HG02885 (cell line): ENCODE results near the gene RIMS4.
"Not testable (repeated sequence)": the region's sequence is repeated elsewhere in the genome, so short reads cannot be mapped to it uniquely, and the experiment has no call there.

Experiments used
- ATAC-seq: cut with Tn5 transposase; IDR thresholded peaks from one replicate; pipeline ENCODE4 v1.9.1; 2021; ENCODE audit warnings: mild to moderate bottlenecking; ENCODE audit not compliant: unreplicated experiment, poor library complexity

The RIMS4 gene

GRCh38 chr20:44832724-44833123 lies 22.4 kb upstream of the RIMS4 start:
- ATAC-seq: no peak

DNA sequence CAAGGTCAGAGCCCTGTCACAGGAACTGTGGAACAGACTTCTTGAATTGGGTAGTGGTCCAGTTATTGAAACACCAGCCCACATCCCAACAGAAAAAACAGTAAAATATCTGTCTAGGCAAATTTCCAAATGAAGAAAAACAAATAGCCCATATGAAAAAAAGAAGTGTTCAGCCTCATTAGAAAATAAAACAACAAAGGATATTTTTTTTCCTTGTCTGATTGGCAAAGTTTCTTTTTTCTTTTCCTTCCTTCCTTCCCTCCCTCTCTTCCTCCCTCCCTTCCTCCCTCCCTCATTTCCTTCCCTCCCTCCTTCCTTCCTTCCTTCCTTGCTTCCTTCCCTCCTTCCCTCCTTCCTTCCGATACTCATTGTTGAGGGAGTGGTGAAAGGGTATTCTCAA lies 20.6 kb upstream of the RIMS4 start:
- no peak for ATAC-seq

DNA sequence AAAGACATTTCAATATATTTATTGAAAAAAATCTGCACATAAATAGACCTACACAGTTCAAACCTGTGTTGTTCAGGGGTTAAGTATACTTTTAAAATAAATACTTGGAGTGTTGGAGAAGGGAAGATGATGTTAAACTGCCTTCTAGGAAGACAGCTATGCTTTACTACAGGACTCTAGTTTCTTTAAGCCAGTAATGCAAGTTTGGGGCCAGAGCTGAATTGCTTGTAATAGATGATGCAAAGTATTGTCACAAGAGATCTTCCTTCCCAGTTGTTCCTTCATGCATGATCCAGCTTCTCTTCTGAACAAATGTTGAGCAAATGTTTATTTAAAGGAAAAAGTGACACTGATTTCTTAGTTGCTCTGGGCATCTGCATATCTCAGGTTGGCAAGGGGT lies 20.2 kb upstream of the RIMS4 start:
- no peak for ATAC-seq

DNA sequence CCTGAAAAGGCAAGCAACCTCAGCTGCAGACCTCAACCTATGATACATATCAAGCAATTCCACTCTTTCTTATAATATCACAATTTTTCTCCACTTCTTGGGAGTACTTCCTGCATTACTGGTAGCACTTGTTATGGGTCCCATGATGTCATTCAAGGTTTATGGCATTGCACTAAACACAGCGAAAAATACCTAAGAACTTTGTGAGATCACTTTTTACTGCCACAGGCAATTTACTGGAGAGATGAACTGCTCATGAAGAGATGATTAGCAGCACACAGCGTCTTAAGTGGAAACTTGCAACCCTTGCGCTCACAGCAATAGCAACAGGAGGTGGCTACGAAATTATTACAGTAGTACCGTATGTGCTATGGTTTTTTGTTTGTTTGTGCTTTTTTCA lies 19.3 kb upstream of the RIMS4 start:
- no peak for ATAC-seq

DNA sequence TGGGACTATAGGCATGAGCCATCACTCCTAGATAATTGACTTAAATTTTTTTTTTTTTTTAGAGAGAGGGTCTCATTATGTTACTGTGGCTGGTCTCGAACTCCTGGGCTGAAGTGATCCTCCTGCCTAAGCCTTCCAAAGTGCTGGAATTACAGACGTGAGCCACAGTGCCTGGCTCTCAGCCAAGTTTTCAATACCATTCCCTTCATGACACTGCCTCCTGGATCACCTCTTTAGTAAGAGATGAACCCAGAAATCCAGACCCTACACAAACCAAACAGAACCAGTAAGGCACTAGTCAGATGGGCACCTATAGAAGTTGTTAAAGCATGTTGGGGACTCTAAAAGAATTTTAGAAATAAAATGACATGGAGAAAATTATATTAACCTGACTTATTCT lies 18.3 kb upstream of the RIMS4 start:
- ATAC-seq: no peak

- ATAC-seq: no peak
Observed at GRCh38 chr20:44827401-44827800, 17.1 kb upstream of the RIMS4 start.

GRCh38 chr20:44821576-44821975 lies 11.2 kb upstream of the RIMS4 start:
- ATAC-seq: not testable (repeated sequence)

DNA sequence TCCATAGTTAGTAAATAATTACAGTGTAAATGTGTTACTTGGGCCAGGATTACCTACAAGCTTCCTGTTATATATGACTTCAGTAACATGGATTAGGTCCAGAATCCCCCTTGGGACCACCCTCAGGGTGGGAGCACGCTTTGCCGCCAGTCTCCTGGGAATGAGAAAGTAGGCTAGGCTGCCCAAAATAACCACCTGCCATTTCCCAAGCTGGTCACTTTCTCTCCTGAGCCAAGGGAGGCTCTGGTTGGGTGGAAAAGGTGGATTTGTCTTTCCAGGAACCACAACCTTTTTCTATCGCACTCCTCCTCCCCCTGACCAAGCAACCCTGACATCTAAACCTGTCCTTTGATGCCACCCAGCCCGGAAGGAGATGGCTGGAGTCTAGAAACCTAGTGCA lies 9.6 kb upstream of the RIMS4 start:
- no peak for ATAC-seq

- no peak for ATAC-seq
Observed at GRCh38 chr20:44817143-44817910, 7.0 kb upstream of the RIMS4 start.

GRCh38 chr20:44814937-44815336 lies 4.6 kb upstream of the RIMS4 start:
- no peak for ATAC-seq

- ATAC-seq: no peak
Observed at GRCh38 chr20:44811150-44811685, 872 bp upstream of the RIMS4 start.

DNA sequence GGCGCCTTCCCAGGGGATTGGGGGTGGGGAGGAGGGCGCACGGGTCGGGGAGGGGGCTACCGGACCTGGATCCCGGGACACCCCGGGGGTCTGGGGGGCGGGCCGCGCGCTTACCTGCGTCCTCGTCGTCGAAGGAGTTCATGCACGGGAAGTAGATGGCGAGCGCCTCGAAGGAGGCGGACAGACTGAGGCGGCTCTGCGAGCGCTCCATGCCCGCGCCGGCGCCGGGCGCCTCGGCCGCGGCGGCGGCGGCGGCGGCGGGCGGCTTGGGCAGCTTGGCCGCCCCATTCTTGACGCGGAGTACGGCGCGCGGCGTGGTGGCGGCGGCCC lies 320 bp downstream of the RIMS4 start:
- no peak for ATAC-seq

DNA sequence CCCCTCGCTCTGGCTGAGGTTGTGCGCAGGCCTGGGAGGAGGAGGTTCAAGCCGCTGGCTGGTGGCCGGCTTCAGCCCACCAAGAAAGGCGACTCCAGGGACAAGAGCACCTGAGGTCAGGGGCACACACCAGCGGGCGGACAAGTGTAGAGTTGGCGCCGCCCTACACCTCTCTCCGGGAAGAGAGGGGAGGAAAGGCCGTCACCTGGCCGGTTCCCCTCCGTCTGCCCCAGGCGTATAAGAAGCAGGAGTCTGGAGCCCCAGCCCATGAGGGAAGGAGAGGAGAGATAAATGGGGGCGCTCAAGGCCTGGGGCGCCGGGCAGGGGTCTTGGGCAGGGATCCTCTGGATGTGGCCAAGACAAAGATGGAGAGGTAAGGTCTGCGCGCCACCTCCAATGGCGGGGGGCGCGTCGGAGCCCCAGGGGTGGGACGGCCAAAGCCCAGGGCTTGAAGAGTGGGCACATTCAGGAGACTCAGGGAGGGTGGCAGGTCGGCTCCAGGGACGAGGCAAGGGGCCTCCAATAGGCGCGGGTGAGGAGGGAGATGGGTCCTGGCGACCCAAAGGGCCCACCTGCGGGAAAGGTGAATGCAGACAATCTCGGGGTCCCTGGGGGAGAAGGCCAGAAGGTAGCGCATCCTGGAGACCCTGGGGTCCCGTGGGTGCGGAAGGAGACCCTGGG lies 826 bp downstream of the RIMS4 start:
- no peak for ATAC-seq

DNA sequence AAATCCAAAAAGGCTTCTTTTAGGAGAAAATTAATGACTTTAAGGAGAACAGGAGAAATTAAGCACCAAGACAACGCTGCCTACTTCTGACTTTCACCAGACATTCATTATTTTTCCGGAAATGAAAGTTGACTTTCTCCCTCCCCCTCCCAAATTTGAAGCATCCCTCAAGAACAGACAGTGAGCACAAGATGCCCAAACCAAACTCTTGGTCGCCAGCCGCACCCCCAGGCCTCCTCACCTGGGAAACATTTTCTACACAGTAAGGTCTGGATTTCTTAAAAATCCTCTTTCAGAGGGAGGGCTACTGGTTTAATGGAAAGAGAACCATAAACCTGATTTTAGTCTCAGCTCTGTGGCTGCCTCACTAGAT lies 2.7 kb downstream of the RIMS4 start:
- ATAC-seq: no peak

- ATAC-seq: no peak
Observed at GRCh38 chr20:44807051-44807683, 3.2 kb downstream of the RIMS4 start.

GRCh38 chr20:44805979-44806620 lies 4.2 kb downstream of the RIMS4 start:
- no peak for ATAC-seq

DNA sequence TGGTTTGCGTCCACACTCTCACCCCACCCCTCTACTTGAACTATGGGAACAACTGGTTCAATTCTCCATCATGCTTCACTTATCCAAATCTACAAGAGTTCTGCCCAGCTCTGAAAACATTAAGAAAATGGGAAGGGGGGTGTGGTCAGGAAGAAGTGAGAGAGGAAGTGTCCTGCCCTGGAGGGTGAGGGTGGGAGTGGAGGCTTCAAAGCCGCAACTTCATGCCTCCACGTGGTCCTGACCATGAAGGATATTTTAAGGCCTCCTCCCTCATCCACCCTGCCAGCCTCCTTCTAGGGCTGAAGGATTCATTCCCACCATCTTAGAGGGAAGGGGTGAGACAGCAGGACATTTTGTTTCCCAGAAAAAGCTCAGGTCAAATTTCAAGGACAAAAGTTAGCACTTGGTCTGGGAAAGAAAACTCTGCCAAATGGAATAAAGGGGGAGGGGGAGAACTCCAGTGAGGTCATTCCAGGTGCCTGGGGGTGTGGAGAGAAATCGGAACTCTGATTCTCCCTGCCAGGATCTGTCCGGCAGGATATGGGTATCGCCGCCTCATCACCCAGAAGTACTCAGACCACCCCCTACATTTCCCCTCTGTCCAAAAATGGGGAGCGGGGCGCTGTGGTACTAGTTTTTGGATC lies 4.9 kb downstream of the RIMS4 start:
- no peak for ATAC-seq

DNA sequence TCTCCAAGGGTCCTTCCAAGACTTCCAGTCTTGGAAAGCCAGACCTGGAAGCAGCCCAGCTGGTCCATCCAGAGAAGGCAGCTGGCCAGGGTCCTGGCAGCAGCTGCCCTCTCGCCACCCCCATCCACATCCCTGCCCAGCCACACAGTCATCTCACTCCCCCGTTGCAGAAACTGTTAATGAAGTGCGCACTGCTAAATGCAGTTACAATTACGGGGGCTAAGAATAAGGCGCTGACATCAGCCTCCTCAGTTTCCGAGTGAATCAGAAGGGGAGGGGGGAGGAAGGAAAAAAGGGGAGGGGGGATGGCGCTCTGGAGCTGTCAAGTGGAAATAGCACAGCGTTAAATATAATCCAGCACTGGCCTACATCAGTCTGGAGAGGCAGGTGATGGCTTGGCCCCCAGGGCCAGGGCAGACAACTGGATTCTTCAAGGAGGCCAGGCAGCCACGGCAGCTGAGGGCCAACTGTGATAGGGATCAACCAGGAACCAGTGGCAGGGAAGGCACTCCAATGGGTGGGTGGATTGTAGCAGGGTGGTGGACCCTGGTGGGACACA lies 6.9 kb downstream of the RIMS4 start:
- ATAC-seq: no peak

DNA sequence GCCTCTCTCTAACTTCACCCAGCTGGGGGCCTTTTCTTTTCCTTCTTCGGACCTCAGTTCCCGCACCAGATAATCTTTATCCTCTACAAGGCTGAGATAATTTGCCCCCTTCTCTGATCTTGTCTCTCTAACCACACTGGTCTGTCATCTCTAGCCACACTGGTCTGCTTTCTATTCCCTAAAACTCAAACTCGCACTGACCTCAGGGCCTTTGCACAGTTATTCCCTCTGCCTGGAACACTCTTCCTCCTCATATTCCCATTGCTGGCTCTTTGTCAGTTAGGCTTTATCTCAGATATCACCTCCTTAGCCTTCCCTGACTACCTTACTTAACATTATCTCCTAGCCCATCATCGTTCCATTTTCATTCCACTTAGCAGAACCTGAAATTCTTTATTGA lies 7.6 kb downstream of the RIMS4 start:
- no peak for ATAC-seq

DNA sequence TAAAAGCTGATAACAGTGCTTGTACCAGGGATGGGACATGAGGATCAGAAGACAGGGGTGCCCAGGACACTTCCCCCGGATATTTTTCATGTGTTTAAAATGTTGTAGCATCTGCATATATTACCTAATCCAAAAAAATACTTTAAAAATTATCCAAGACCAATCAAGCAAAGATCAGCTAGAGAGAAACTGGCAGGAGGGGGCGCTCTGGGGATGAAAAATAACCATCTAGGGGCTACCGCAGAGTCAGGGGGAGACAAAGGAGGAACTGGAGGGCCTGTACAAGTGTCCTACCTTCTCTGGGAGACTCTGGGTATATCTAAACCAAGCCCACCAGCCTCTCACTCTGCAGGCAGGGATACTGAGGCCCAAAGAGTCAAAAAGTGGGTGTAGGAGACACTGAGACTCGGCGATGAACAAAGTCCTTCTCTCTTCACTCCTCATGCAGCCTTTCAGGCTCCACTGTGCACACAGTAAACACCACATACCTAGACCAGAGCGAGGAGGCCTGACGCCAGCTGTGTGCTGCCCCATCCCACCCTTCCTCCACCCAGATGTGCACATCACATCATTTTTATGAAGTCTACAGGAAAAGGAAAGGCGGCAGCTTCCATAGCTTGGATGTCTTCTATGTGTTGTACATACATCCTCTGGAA lies 9.8 kb downstream of the RIMS4 start:
- no peak for ATAC-seq
